Measurements from ENCODE around the gene IGSF23.
"Not testable (repeated sequence)": the region's sequence is repeated elsewhere in the genome, so short reads cannot be mapped to it uniquely, and the experiment has no call there.

DNA sequence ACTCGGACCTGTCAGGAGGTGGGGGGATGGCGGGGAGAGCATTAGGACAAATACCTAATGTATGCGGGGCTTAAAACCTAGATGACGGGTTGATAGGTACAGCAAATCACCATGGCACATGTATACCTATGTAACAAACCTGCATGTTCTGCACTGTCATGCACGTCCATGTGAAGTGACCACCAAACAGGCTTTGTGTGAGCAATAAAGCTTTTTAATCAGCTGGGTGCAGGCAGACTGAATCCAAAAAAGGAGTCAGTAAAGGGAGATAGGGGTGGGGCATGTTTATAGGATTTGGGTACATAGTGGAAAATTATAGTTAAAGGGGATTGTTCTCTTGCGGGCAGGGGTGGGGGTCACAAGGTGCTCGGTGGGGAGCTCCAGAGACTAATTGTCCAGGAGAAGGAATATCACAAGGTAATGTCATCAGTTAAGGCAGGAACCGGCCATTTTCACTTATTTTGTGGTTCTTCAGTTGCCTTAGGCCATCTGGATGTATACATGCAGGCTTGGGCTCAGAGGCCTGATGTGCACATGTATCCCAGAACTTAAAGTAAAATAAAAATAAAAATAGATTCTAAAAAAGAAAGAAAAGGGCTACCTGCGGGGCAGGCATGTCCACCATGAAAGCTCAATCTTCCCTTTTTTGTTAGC lies 21.9 kb upstream of the IGSF23 start:
- TF ChIP-seq, protein P1, sequence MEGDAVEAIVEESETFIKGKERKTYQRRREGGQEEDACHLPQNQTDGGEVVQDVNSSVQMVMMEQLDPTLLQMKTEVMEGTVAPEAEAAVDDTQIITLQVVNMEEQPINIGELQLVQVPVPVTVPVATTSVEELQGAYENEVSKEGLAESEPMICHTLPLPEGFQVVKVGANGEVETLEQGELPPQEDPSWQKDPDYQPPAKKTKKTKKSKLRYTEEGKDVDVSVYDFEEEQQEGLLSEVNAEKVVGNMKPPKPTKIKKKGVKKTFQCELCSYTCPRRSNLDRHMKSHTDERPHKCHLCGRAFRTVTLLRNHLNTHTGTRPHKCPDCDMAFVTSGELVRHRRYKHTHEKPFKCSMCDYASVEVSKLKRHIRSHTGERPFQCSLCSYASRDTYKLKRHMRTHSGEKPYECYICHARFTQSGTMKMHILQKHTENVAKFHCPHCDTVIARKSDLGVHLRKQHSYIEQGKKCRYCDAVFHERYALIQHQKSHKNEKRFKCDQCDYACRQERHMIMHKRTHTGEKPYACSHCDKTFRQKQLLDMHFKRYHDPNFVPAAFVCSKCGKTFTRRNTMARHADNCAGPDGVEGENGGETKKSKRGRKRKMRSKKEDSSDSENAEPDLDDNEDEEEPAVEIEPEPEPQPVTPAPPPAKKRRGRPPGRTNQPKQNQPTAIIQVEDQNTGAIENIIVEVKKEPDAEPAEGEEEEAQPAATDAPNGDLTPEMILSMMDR (IDR thresholded peaks at IDR 0.05) = not testable (repeated sequence)
- TF ChIP-seq ZFX (IDR thresholded peaks at IDR 0.05; ENCODE audit: borderline replicate concordance) = not testable (repeated sequence)
